Loucy (cell line): ENCODE results near the gene SLC35F3.

ENCODE experiments used
- H2AFZ ChIP-seq: fragments of 200-600 bp; sonication (generic); 2 replicates; pipeline ENCODE4 v1.6.0; 2016; ENCODE audit warnings: antibody characterized with exemption, mild to moderate bottlenecking, low read length, moderate library complexity
- H3F3A ChIP-seq: fragments of 200-600 bp; 2 replicates; pipeline ENCODE4 v1.6.0; 2016; ENCODE audit warnings: antibody characterized with exemption, low read depth, mild to moderate bottlenecking
- H3K27me3 ChIP-seq: fragments of 200-600 bp; sonication (generic); 2 replicates; pipeline ENCODE4 v1.6.1; 2014; ENCODE audit warnings: low read length, mild to moderate bottlenecking; ENCODE audit not compliant: insufficient read depth, poor library complexity, severe bottlenecking
- H3K36me3 ChIP-seq: fragments of 200-600 bp; sonication (generic); 2 replicates; pipeline ENCODE4 v1.6.1; 2016; ENCODE audit warnings: low read length; ENCODE audit not compliant: insufficient read depth
- H3K4me1 ChIP-seq: fragments of 200-600 bp; sonication (generic); 2 replicates; pipeline ENCODE4 v1.5.1; 2014; ENCODE audit warnings: low read length, mild to moderate bottlenecking; ENCODE audit not compliant: insufficient read depth, poor library complexity, severe bottlenecking
- H3K4me2 ChIP-seq: fragments of 200-600 bp; sonication (generic); 2 replicates; pipeline ENCODE4 v1.6.0; 2014; ENCODE audit warnings: antibody characterized with exemption, low read length, low read depth, mild to moderate bottlenecking; ENCODE audit not compliant: poor library complexity, severe bottlenecking
- H3K4me3 ChIP-seq: fragments of 200-600 bp; sonication (generic); 2 replicates; pipeline ENCODE4 v1.5.1; 2014; ENCODE audit warnings: low read length, mild to moderate bottlenecking, mixed read lengths; ENCODE audit not compliant: poor library complexity, severe bottlenecking
- H3K79me2 ChIP-seq: fragments of 200-600 bp; sonication (generic); 2 replicates; pipeline ENCODE4 v1.6.1; 2014; ENCODE audit warnings: low read length; ENCODE audit not compliant: insufficient read depth
- H3K9ac ChIP-seq: fragments of 200-600 bp; sonication (generic); 2 replicates; pipeline ENCODE4 v1.6.0; 2014; ENCODE audit warnings: mild to moderate bottlenecking, low read depth, low read length, moderate library complexity; ENCODE audit not compliant: poor library complexity, severe bottlenecking
- H3K9me2 ChIP-seq: fragments of 200-600 bp; sonication (generic); replicated peaks from 2 replicates; pipeline ENCODE4 v1.6.1; 2016; ENCODE audit warnings: low read depth, low read length, mixed read lengths
- H3K9me3 ChIP-seq: fragments of 200-600 bp; sonication (generic); 2 replicates; pipeline ENCODE4 v1.6.1; 2014; ENCODE audit warnings: mild to moderate bottlenecking, antibody characterized with exemption, low read length, low read depth; ENCODE audit not compliant: insufficient read depth
- H4K20me1 ChIP-seq: fragments of 200-600 bp; sonication (generic); 2 replicates; pipeline ENCODE4 v1.6.0; 2014; ENCODE audit warnings: antibody characterized with exemption, low read length, mild to moderate bottlenecking; ENCODE audit not compliant: insufficient read depth, poor library complexity, severe bottlenecking
- CTCF ChIP-seq: fragments of 200-600 bp; sonication (generic); conservative IDR thresholded peaks from 2 replicates; pipeline ENCODE4 v1.5.1; 2014; ENCODE audit warnings: mild to moderate bottlenecking, antibody characterized with exemption, low read length
- EZH2phosphoT487 ChIP-seq: fragments of 200-600 bp; IDR thresholded peaks from 2 replicates; pipeline ENCODE4 v1.6.1; 2018; ENCODE audit warnings: antibody characterized with exemption, mild to moderate bottlenecking, moderate library complexity, borderline replicate concordance

SLC35F3 gene

GRCh38 chr1:234322979-234323378, 418.5 kb downstream of the SLC35F3 start:
- no peak overlapping the region for H2AFZ ChIP-seq
- H3K4me1 ChIP-seq, result peaks cover 22% of the 10 kb centered on the region
- no peaks in the 10 kb centered on the region for H3K36me3 ChIP-seq
- no peaks in the 10 kb centered on the region for H3K9me3 ChIP-seq
- no peak overlapping the region for H3K4me2 ChIP-seq
- H3K9ac ChIP-seq, result no peak overlapping the region
- H4K20me1 ChIP-seq, result no peaks in the 10 kb centered on the region
- no peaks in the 10 kb centered on the region for H3K79me2 ChIP-seq
- TF ChIP-seq CTCF (peak; percentile 73), EZH2phosphoT487 (no peak)
- no peaks in the 10 kb centered on the region for H3F3A ChIP-seq
- no peaks in the 10 kb centered on the region for H3K9me2 ChIP-seq
- H3K27me3 ChIP-seq, result no peaks in the 10 kb centered on the region
- H3K4me3 ChIP-seq, result no peak overlapping the region

DNA sequence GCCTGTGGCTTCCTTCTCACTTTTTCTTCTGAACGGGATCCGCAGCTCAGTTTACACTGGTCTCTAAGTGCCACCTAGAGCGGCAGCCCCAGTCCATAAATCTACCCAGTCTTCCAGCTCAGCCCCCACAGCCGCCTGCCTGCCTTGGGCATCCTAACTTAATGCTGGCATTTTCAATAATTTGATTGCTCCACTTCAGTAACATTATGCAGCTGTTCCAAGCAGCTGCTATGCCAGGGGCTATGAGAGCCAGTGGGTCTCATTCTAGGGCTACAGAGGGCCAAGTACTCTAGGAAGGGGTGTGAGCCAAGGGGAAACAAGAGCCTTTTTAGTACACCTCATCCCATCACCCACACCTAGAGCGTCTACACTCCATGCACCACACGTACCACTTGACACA, 420.3 kb downstream of the SLC35F3 start:
- Histone ChIP-seq H3K4me3 (no peak overlapping the region), H3K4me1 (peaks cover 21% of the 10 kb centered on the region), H3K9ac (no peak overlapping the region), H3K79me2 (no peaks in the 10 kb centered on the region), H3K27me3 (no peaks in the 10 kb centered on the region), H3K4me2 (no peak overlapping the region), H3F3A (no peaks in the 10 kb centered on the region), H3K9me3 (no peaks in the 10 kb centered on the region), H2AFZ (no peak overlapping the region), H3K9me2 (no peaks in the 10 kb centered on the region), H4K20me1 (no peaks in the 10 kb centered on the region), H3K36me3 (no peaks in the 10 kb centered on the region)
- TF ChIP-seq CTCF, result no peak
- TF ChIP-seq EZH2phosphoT487, result no peak

GRCh38 chr1:234325878-234326496, 421.5 kb downstream of the SLC35F3 start:
- no peaks in the 10 kb centered on the region for H4K20me1 ChIP-seq
- no peaks in the 10 kb centered on the region for H3K27me3 ChIP-seq
- no peaks in the 10 kb centered on the region for H3K9me3 ChIP-seq
- H3K79me2 ChIP-seq, result no peaks in the 10 kb centered on the region
- no peak for TF ChIP-seq CTCF
- no peak for TF ChIP-seq EZH2phosphoT487
- no peaks in the 10 kb centered on the region for H3K9me2 ChIP-seq
- peak overlapping the region; percentile 95 for H2AFZ ChIP-seq
- no peaks in the 10 kb centered on the region for H3K36me3 ChIP-seq
- peaks cover 16% of the 10 kb centered on the region for H3K4me1 ChIP-seq
- H3F3A ChIP-seq, result no peaks in the 10 kb centered on the region
- peak overlapping the region; percentile 75 for H3K9ac ChIP-seq
- peak overlapping the region; percentile 81 for H3K4me3 ChIP-seq
- H3K4me2 ChIP-seq, result peak overlapping the region; percentile 72
